Uterus (tissue), 2 donors: Measurements from ENCODE around the gene EPN1.

Source experiments
- POLR2A ChIP-seq, 2 donors: fragments of 450-650 bp; IDR thresholded peaks; one replicate each; pipeline ENCODE4 v1.6.1; 2016; ENCODE audit warnings: antibody characterized with exemption in 2 of 2, mild to moderate bottlenecking in 1 of 2, moderate library complexity in 1 of 2
- TF ChIP-seq, protein P1 (sequence below), 4 experiments: fragments of 200-600 bp in 2 of 4; fragments of 450-650 bp in 2 of 4; sonication (generic) in 2 of 4; IDR thresholded peaks; one replicate each; pipeline ENCODE4 v1.5.1; 2016 to 2019; ENCODE audit warnings: antibody characterized with exemption in 4 of 4, mild to moderate bottlenecking in 2 of 4, moderate library complexity in 1 of 4

- TF ChIP-seq, protein P1, sequence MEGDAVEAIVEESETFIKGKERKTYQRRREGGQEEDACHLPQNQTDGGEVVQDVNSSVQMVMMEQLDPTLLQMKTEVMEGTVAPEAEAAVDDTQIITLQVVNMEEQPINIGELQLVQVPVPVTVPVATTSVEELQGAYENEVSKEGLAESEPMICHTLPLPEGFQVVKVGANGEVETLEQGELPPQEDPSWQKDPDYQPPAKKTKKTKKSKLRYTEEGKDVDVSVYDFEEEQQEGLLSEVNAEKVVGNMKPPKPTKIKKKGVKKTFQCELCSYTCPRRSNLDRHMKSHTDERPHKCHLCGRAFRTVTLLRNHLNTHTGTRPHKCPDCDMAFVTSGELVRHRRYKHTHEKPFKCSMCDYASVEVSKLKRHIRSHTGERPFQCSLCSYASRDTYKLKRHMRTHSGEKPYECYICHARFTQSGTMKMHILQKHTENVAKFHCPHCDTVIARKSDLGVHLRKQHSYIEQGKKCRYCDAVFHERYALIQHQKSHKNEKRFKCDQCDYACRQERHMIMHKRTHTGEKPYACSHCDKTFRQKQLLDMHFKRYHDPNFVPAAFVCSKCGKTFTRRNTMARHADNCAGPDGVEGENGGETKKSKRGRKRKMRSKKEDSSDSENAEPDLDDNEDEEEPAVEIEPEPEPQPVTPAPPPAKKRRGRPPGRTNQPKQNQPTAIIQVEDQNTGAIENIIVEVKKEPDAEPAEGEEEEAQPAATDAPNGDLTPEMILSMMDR (IDR thresholded peaks at IDR 0.05) = no peak
- no peak for TF ChIP-seq POLR2A (IDR thresholded peaks at IDR 0.05)
Measured at GRCh38 chr19:55668603-55669348, 6.2 kb upstream of the EPN1 start.
